Measurements from ENCODE around the gene TRIM46. TPM values are rescaled to one million over a fixed set of nuclear protein-coding genes. Genes with fewer than 3 reads are reported as not detected.

Gene TRIM46
- polyA plus RNA-seq, 2 of the 4 experiments (the other 2 are of a cell fraction), result 1.1 to 2.8 TPM

DNA sequence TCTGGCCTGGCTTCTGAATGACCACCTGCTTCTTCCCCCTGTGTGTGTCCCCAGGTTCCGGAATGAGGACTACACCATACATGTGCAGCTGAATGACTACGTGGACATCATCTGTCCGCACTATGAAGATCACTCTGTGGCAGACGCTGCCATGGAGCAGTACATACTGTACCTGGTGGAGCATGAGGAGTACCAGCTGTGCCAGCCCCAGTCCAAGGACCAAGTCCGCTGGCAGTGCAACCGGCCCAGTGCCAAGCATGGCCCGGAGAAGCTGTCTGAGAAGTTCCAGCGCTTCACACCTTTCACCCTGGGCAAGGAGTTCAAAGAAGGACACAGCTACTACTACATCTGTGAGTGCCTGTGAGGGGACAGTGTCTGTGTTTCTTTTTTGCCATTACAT is 42.4 kb upstream of the TRIM46 start:
- Histone ChIP-seq H3K9me3 (no peaks in the 10 kb centered on the region), H3K4me2 (peak overlapping the region; percentile 89; the same call in 1 of the 3 replicates), H3K4me1 (peaks cover 47% of the 10 kb centered on the region), H3K27ac (no peak overlapping the region), H3K4me3 (no peak overlapping the region)
- DNase-seq (ENCODE audit: low read depth in 1 of 2, low spot score in 1 of 2) (no peak), ATAC-seq (no peak), FAIRE-seq (no peak)
- ChIA-PET CTCF (interaction anchor here (0.8 to 19.7 kb wide), 9 partner anchors 11 to 119 kb away, joined by 3 to 309 read pairs (median 5); partner anchors contain the start of genes ADAM15 and KRTCAP2), POLR2A (no interaction called here)
- 99% methylated on average over 8 of the region's 8 CpGs for WGBS (ENCODE audit: missing lambda C conversion rate)
- TF ChIP-seq ZNF302 (CRISPR knock-in tag; IDR thresholded peaks at IDR 0.05), result no peak
- no peak for TF ChIP-seq HDAC2 (IDR thresholded peaks at IDR 0.05)
- TF ChIP-seq, protein P1, sequence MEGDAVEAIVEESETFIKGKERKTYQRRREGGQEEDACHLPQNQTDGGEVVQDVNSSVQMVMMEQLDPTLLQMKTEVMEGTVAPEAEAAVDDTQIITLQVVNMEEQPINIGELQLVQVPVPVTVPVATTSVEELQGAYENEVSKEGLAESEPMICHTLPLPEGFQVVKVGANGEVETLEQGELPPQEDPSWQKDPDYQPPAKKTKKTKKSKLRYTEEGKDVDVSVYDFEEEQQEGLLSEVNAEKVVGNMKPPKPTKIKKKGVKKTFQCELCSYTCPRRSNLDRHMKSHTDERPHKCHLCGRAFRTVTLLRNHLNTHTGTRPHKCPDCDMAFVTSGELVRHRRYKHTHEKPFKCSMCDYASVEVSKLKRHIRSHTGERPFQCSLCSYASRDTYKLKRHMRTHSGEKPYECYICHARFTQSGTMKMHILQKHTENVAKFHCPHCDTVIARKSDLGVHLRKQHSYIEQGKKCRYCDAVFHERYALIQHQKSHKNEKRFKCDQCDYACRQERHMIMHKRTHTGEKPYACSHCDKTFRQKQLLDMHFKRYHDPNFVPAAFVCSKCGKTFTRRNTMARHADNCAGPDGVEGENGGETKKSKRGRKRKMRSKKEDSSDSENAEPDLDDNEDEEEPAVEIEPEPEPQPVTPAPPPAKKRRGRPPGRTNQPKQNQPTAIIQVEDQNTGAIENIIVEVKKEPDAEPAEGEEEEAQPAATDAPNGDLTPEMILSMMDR (IDR thresholded peaks at IDR 0.05), result no peak
- TF ChIP-seq, protein P2, sequence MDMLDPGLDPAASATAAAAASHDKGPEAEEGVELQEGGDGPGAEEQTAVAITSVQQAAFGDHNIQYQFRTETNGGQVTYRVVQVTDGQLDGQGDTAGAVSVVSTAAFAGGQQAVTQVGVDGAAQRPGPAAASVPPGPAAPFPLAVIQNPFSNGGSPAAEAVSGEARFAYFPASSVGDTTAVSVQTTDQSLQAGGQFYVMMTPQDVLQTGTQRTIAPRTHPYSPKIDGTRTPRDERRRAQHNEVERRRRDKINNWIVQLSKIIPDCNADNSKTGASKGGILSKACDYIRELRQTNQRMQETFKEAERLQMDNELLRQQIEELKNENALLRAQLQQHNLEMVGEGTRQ (IDR thresholded peaks at IDR 0.05), result no peak
- TF ChIP-seq HOXA7 (CRISPR knock-in tag; IDR thresholded peaks at IDR 0.05), result no peak
- TF ChIP-seq EHF (CRISPR knock-in tag; IDR thresholded peaks at IDR 0.05), result no peak
- TF ChIP-seq, protein P3, sequence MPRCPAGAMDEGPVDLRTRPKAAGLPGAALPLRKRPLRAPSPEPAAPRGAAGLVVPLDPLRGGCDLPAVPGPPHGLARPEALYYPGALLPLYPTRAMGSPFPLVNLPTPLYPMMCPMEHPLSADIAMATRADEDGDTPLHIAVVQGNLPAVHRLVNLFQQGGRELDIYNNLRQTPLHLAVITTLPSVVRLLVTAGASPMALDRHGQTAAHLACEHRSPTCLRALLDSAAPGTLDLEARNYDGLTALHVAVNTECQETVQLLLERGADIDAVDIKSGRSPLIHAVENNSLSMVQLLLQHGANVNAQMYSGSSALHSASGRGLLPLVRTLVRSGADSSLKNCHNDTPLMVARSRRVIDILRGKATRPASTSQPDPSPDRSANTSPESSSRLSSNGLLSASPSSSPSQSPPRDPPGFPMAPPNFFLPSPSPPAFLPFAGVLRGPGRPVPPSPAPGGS (IDR thresholded peaks at IDR 0.05), result no peak
- TF ChIP-seq ZSCAN20 (CRISPR knock-in tag; IDR thresholded peaks at IDR 0.05), result no peak
- no peak for TF ChIP-seq BHLHE40 (IDR thresholded peaks at IDR 0.05; ENCODE audit: low read depth, low read length)
- no peak for TF ChIP-seq HOXB5 (CRISPR knock-in tag; IDR thresholded peaks at IDR 0.05)
- no peak for TF ChIP-seq RAD21 (conservative IDR thresholded peaks at IDR 0.05 in 1 of 2, IDR thresholded peaks at IDR 0.05 in 1 of 2)
- no peak for TF ChIP-seq HEYL (CRISPR knock-in tag; IDR thresholded peaks at IDR 0.05)
- no peak for TF ChIP-seq PHF8 (IDR thresholded peaks at IDR 0.05; ENCODE audit: borderline replicate concordance, low read depth)

DNA sequence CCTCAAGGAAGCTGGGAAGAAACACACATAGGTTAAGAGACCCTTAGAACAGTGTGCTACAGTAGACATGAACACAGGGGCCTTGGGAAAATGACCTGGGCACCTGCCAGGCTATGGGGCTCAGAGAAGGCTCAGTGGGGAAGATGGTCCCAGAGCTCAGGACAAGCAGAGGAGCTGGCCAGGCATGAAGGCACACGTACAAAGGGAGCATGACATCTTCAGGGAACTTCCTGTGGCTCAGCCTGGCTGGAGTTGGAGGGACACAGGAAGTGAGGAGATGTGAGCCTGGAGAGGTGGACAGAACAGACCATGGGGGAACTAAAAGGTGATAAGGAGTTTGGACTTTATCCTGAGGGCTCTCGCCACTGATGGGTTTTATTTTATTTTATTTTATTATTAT is 41.8 kb upstream of the TRIM46 start:
- POLR2A ChIA-PET, result no interaction called here
- H3K27ac ChIP-seq, result no peak overlapping the region
- CTCF ChIA-PET, result interaction anchor here (1.5 to 19.7 kb wide), 9 partner anchors 16 to 71 kb away, joined by 3 to 309 read pairs (median 5); partner anchors contain the start of gene KRTCAP2
- WGBS (ENCODE audit: missing lambda C conversion rate), result 79% methylated on average over 2 of the region's 2 CpGs
- H3K4me1 ChIP-seq, result peaks cover 44% of the 10 kb centered on the region
- DNase-seq (ENCODE audit: low read depth in 1 of 2, low spot score in 1 of 2), result no peak
- no peak for TF ChIP-seq POLR2AphosphoS2 (conservative IDR thresholded peaks at IDR 0.05; ENCODE audit: low read length)
- TF ChIP-seq TFCP2L1 (CRISPR knock-in tag; IDR thresholded peaks at IDR 0.05), result no peak
- H3K4me3 ChIP-seq, result no peak overlapping the region
- no peaks in the 10 kb centered on the region for H3K9me3 ChIP-seq
- FAIRE-seq, result no peak
- no peak overlapping the region for H3K4me2 ChIP-seq
- ATAC-seq, result no peak

DNA sequence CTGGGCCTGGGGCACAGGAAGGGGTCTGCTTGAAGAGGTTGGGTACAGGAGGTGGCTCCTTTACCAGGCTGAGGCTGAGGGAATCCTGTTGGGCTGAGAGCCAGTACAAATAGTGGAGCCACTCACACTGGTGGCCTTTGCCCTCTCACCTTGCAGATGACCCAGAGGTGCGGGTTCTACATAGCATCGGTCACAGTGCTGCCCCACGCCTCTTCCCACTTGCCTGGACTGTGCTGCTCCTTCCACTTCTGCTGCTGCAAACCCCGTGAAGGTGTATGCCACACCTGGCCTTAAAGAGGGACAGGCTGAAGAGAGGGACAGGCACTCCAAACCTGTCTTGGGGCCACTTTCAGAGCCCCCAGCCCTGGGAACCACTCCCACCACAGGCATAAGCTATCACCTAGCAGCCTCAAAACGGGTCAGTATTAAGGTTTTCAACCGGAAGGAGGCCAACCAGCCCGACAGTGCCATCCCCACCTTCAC is 39.8 kb upstream of the TRIM46 start:
- peak overlapping the region; percentile 82; the same call in 2 of the 3 replicates for H3K4me2 ChIP-seq
- POLR2A ChIA-PET, result no interaction called here
- no peak for TF ChIP-seq ZC3H11A (IDR thresholded peaks at IDR 0.05)
- TF ChIP-seq, protein P4, sequence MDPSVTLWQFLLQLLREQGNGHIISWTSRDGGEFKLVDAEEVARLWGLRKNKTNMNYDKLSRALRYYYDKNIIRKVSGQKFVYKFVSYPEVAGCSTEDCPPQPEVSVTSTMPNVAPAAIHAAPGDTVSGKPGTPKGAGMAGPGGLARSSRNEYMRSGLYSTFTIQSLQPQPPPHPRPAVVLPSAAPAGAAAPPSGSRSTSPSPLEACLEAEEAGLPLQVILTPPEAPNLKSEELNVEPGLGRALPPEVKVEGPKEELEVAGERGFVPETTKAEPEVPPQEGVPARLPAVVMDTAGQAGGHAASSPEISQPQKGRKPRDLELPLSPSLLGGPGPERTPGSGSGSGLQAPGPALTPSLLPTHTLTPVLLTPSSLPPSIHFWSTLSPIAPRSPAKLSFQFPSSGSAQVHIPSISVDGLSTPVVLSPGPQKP (IDR thresholded peaks at IDR 0.05; ENCODE audit: low read depth, low read length), result no peak
- no peak for TF ChIP-seq KDM5A (IDR thresholded peaks at IDR 0.05)
- TF ChIP-seq FOSL2 (IDR thresholded peaks at IDR 0.05), result no peak
- TF ChIP-seq FOSL2 (CRISPR knock-in tag; IDR thresholded peaks at IDR 0.05), result no peak
- no peak for TF ChIP-seq TP53 (CRISPR knock-in tag; IDR thresholded peaks at IDR 0.05)
- no peak for TF ChIP-seq HOXA7 (CRISPR knock-in tag; IDR thresholded peaks at IDR 0.05)
- TF ChIP-seq RAD21 (conservative IDR thresholded peaks at IDR 0.05 in 1 of 2, IDR thresholded peaks at IDR 0.05 in 1 of 2), result no peak
- no peak for TF ChIP-seq RFX5 (IDR thresholded peaks at IDR 0.05)
- no peak for TF ChIP-seq MAZ (IDR thresholded peaks at IDR 0.05; ENCODE audit: borderline replicate concordance, low read depth, low read length)
- TF ChIP-seq, protein P5, sequence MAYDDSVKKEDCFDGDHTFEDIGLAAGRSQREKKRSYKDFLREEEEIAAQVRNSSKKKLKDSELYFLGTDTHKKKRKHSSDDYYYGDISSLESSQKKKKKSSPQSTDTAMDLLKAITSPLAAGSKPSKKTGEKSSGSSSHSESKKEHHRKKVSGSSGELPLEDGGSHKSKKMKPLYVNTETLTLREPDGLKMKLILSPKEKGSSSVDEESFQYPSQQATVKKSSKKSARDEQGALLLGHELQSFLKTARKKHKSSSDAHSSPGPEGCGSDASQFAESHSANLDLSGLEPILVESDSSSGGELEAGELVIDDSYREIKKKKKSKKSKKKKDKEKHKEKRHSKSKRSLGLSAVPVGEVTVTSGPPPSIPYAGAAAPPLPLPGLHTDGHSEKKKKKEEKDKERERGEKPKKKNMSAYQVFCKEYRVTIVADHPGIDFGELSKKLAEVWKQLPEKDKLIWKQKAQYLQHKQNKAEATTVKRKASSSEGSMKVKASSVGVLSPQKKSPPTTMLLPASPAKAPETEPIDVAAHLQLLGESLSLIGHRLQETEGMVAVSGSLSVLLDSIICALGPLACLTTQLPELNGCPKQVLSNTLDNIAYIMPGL (CRISPR knock-in tag; IDR thresholded peaks at IDR 0.05; ENCODE audit: borderline replicate concordance), result no peak
- no peak for TF ChIP-seq JUN (IDR thresholded peaks at IDR 0.05)
- TF ChIP-seq ZNF302 (CRISPR knock-in tag; IDR thresholded peaks at IDR 0.05), result no peak
- TF ChIP-seq PHF8 (IDR thresholded peaks at IDR 0.05; ENCODE audit: borderline replicate concordance, low read depth), result no peak
- TF ChIP-seq EP300 (IDR thresholded peaks at IDR 0.05), result no peak
- no peak for TF ChIP-seq SMC3 (IDR thresholded peaks at IDR 0.05)

More for the DNA sequence above, 39.8 kb upstream of the TRIM46 start:
- CTCF ChIA-PET, result interaction anchor here (0.9 to 19.7 kb wide), 10 partner anchors 8 to 116 kb away, joined by 3 to 309 read pairs (median 8); partner anchors contain the start of gene KRTCAP2
- no peak overlapping the region for H3K4me3 ChIP-seq
- DNase-seq (ENCODE audit: low read depth in 1 of 2, low spot score in 1 of 2), result no peak
- 81% methylated on average over 5 of the region's 7 CpGs for WGBS (ENCODE audit: missing lambda C conversion rate)
- peaks cover 47% of the 10 kb centered on the region for H3K4me1 ChIP-seq
- no peak for FAIRE-seq
- no peaks in the 10 kb centered on the region for H3K9me3 ChIP-seq
- peak overlapping the region in 1 of 2 experiments; percentile 90; a peak in 1 of 6 replicates for H3K27ac ChIP-seq
- no peak for ATAC-seq
